HuH-7.5 (cell line): Measurements from ENCODE around the gene SRPK2.

ENCODE experiments used
- DNase-seq: peaks from one replicate; pipeline ENCODE4 v3.0.0; 2011; ENCODE audit warnings: low spot score

The SRPK2 gene

DNA sequence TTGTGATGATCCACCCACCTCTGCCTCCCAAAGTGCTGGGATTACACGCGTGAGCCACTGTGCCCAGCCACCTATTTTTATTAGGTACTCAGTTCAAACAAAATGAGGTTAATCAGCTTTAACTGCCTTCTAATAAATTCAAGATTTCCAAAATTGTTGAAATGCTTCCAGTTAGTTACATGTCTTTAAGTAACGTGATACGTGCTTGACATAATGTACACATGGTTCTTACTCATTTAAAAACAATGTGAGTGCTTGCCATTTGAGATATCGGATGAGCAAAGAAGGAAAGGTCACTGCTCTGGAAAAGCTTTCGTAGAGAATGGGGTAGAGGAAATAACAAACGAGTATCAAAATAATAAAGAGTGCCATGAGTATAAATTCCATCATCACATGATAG is 291.1 kb downstream of the SRPK2 start:
- DNase-seq, result no peak

- no peak for DNase-seq
Observed at GRCh38 chr7:105096306-105096705, 292.4 kb downstream of the SRPK2 start.

- no peak for DNase-seq
Observed at GRCh38 chr7:105094966-105095365, 293.8 kb downstream of the SRPK2 start.

- no peak for DNase-seq
Observed at GRCh38 chr7:105088456-105088855, 300.3 kb downstream of the SRPK2 start.

DNA sequence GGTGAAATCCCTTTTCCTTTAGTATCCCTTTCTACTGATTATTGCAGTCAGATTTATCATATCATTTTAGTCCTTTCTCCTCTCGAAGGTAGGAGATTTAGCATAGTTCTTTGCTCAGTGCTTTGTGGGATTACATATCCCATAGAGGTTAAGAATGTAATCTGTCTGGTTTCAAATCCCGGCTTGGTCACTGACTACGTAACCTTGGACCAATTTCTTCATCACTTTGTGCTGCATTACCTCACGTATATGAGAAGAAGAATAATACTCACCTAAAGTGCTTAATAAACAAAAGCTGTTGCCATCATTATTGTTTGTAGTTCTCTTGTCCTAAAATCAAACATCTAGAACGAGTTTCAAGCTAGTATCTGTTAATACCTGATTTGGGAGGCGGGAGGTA is 300.7 kb downstream of the SRPK2 start:
- no peak for DNase-seq

DNA sequence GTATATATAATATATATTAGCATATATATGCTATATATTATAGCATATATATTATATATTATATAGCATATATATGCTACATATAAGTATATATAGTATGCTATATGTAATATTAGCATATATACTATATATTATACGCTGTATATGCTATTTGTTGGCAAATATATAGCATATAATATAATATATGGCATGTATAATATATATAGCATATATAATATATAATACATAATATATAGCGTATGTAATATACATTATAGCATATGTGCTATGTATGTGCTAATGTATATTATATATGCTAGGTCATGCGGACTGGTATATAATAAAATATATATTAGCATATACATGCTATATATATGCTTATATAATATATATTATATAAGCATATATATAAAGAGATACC is 301.9 kb downstream of the SRPK2 start:
- DNase-seq, result no peak

- DNase-seq, result no peak
Observed at GRCh38 chr7:105084581-105084980, 304.1 kb downstream of the SRPK2 start.

DNA sequence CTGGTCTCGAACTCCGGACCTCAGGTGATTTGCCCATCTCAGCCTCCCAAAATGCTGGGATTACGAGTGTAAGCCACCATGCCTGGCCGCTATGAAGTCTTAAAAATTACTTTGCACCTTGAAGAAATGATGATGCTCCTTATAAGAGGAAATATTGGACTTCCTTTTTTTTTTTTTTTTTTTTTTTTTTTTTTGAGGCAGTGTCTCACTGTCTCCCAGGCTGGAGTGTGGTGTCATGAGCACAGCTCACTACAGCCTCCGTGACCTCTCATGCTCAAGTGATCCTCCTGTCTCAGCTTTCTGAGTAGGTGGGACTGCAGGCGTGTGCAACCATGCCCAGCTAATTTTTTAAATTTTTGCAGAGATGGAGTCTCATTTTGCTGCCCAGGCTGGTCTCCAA is 309.4 kb downstream of the SRPK2 start:
- DNase-seq, result no peak

GRCh38 chr7:105073143-105073542 is 315.6 kb downstream of the SRPK2 start:
- no peak for DNase-seq

- no peak for DNase-seq
Observed at GRCh38 chr7:105068886-105069285, 319.8 kb downstream of the SRPK2 start.

DNA sequence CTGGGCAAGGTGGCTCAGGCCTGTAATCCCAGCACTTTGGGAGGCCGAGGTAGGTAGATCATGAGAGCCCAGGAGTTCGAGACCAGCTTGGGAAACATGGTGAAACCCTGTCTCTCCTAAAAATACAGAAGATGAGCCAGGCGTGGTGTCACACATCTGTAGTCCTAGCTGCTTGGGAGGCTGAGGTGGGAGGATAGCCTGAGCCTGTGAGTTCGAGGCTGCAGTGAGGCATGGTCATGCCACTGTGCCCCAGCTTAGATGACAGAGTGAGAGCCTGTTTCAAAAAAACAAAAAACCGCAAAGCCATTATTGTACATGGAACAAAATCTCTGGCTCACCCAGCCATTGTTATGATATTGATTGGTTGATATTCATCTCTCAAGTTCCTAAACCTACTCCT is 321.0 kb downstream of the SRPK2 start:
- DNase-seq, result no peak
